ENCODE measurements around the gene TMPRSS7.

Gene TMPRSS7

GRCh38 chr3:112128843-112129727 lies 94.5 kb downstream of the TMPRSS7 start:
- peak in 1 of 2 experiments; percentile 15 for DNase-seq (ENCODE audit: low read depth in 2 of 2)

DNA sequence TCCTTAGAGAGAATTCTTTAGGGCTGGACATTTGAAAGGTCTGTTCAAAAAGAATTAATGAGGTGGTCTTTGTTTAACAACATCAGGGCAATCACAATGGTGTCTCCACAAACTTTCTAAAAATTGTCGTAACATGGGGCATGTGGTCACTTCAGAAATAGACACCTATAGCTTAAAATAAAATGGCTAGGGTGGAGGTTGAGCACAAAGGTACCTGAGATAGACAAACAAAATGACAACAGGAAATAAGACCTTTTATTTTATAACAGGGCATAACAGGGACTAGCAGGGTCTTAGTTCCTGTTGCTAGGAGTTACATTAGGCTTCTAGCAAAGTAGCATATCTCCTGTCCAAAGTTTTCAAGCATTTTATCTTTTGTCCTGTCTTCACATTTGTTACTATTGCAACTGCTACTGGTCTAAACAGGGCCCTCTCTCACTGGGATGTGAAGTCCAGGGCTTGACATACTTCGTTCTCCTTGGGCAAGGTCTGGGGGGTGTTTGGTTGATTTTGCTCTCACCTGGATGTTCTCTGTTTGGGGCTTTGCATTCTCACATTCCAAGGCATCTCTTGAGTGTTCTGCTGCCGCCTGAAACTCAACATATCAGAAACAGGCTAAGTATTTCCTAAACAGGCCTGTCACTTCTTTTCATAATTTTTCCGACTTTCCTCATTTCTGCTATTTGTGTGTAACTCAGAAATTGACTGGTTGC lies 95.5 kb downstream of the TMPRSS7 start:
- no peak for DNase-seq (ENCODE audit: low read depth in 2 of 2)

DNA sequence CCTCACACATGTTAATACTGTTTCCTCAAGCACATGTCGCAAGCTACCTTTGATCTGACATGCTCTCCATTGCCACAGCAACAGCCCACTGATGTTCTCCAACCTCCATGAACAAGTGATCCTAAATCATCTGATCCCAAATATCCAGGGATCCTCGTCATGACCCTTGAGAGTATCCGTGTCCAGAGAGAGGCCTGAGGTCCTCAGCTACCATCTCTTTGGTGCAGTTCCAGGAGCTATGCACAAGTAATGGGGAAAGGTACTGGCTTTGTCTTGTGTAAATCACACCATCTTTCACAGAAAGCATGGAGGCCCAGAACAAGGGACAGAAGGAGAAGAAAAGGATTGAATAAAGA lies 96.1 kb downstream of the TMPRSS7 start:
- no peak for DNase-seq (ENCODE audit: low read depth in 2 of 2)

Measured in stimulated activated CD4-positive, alpha-beta T cell treated with anti-CD3 and anti-CD28 coated beads, Interleukin-12 subunit alpha, Interleukin-12 subunit beta, amount 100 ng/mL, for 24 hours (primary cell).